GM23248 (cell line): ENCODE data around the gene ALPI.
"Not testable (repeated sequence)": the region's sequence is repeated elsewhere in the genome, so short reads cannot be mapped to it uniquely, and the experiment has no call there.

Source experiments
- EZH2 ChIP-seq: fragments of 200-600 bp; sonication (generic); IDR thresholded peaks from 2 replicates; pipeline ENCODE4 v1.6.1; 2018; ENCODE audit warnings: antibody characterized with exemption, mild to moderate bottlenecking; ENCODE audit not compliant: insufficient read depth, poor library complexity, severe bottlenecking
- EZH2phosphoT487 ChIP-seq: fragments of 200-600 bp; sonication (generic); IDR thresholded peaks from 2 replicates; pipeline ENCODE4 v1.6.1; 2018; ENCODE audit warnings: antibody characterized with exemption, moderate library complexity, mild to moderate bottlenecking, low read depth; ENCODE audit not compliant: insufficient read depth

GRCh38 chr2:232451645-232452044, 4.3 kb upstream of the ALPI start:
- not testable (repeated sequence) for TF ChIP-seq EZH2, EZH2phosphoT487
